Thyroid gland (tissue), 4 donors: Measurements from ENCODE around the gene RPL39L.

ENCODE experiments used
- POLR2A ChIP-seq, 2 donors: fragments of 450-650 bp; IDR thresholded peaks; one replicate each; pipeline ENCODE4 v1.6.1; 2017; ENCODE audit warnings: antibody characterized with exemption in 2 of 2, mild to moderate bottlenecking in 2 of 2, moderate library complexity in 1 of 2
- TF ChIP-seq, protein P1 (sequence below), 6 experiments: fragments of 200-600 bp in 3 of 6; fragments of 450-650 bp in 3 of 6; sonication (generic) in 3 of 6; IDR thresholded peaks; one replicate each; pipeline ENCODE4 v1.5.1; 2016 to 2019; ENCODE audit warnings: antibody characterized with exemption in 6 of 6, mild to moderate bottlenecking in 2 of 6, inconsistent platforms in 1 of 6, moderate library complexity in 1 of 6

- TF ChIP-seq, protein P1, sequence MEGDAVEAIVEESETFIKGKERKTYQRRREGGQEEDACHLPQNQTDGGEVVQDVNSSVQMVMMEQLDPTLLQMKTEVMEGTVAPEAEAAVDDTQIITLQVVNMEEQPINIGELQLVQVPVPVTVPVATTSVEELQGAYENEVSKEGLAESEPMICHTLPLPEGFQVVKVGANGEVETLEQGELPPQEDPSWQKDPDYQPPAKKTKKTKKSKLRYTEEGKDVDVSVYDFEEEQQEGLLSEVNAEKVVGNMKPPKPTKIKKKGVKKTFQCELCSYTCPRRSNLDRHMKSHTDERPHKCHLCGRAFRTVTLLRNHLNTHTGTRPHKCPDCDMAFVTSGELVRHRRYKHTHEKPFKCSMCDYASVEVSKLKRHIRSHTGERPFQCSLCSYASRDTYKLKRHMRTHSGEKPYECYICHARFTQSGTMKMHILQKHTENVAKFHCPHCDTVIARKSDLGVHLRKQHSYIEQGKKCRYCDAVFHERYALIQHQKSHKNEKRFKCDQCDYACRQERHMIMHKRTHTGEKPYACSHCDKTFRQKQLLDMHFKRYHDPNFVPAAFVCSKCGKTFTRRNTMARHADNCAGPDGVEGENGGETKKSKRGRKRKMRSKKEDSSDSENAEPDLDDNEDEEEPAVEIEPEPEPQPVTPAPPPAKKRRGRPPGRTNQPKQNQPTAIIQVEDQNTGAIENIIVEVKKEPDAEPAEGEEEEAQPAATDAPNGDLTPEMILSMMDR (IDR thresholded peaks at IDR 0.05): peak; percentile 44 to 90 (median 60)
- no peak for TF ChIP-seq POLR2A (IDR thresholded peaks at IDR 0.05)
Measured at GRCh38 chr3:187165144-187165543, 25.8 kb upstream of the RPL39L start.
